ENCODE measurements around the gene YY1AP1. TPM values are rescaled to one million over a fixed set of nuclear protein-coding genes. Genes with fewer than 3 reads are reported as not detected.

YY1AP1 gene
- polyA plus RNA-seq, 3 donors: 14.0 to 93.4 (median 24.3) TPM

DNA sequence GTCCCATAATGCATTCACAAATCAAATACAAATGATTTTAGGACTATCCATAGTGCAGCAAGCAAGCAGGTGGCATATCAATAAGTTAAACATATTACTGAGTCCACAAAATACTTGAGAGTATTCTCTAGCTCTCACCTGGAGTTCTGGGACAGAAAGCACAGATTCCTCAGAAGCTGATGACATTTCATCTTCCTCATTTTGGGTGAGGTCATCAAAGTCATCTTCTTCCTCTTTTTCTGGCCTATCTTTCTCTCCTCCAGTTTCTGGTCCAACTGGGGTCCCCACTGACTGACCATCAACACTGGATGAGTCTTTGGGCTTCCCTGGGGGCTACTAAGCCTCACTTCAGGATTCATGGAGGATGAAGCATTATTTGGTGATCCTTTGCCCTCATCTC, 38.9 kb downstream of the YY1AP1 start:
- Histone ChIP-seq H3K36me3 (replicated peaks in 1 of 2; ENCODE audit: control insufficient read depth in 1 of 2, insufficient read depth in 2 of 2, low read length in 2 of 2) (no peaks in the 10 kb centered on the region), H3K27ac (ENCODE audit: low read depth in 1 of 2, low read length in 2 of 2) (peak overlapping the region in 1 of 2 donors; percentile 81), H3K79me2 (ENCODE audit: insufficient read depth, low read length) (no peaks in the 10 kb centered on the region), H4K20me1 (ENCODE audit: insufficient read depth, low read length) (no peaks in the 10 kb centered on the region), H3K4me2 (replicated peaks; ENCODE audit: extremely low read depth, low read length, poor library complexity, severe bottlenecking) (no peak overlapping the region), H3K9ac (ENCODE audit: insufficient read depth, low read length, poor library complexity, severe bottlenecking) (no peak overlapping the region), H3K27me3 (ENCODE audit: control insufficient read depth in 2 of 2, insufficient read depth in 2 of 2, low read length in 2 of 2) (peaks cover 0 to 3% of the 10 kb centered on the region in 2 donors), H3K4me3 (replicated peaks in 1 of 3; ENCODE audit: low read depth in 2 of 3, low read length in 3 of 3) (peak overlapping the region in 1 of 3 experiments; percentile 44), H2AFZ (ENCODE audit: insufficient read depth, low read depth, low read length, poor library complexity, severe bottlenecking) (no peak overlapping the region), H3K4me1 (ENCODE audit: control insufficient read depth in 1 of 2, insufficient read depth in 2 of 2, low read length in 2 of 2) (peaks cover 41 to 47% of the 10 kb centered on the region in 2 donors), H3K9me3 (replicated peaks in 1 of 2; ENCODE audit: control insufficient read depth in 1 of 2, insufficient read depth in 1 of 2, low read length in 2 of 2) (peaks cover 16 to 18% of the 10 kb centered on the region in 2 donors)
- Mint-ChIP-seq H3K36me3 (no peaks in the 10 kb centered on the region), H3K4me1 (peaks cover 39% of the 10 kb centered on the region), H3K4me3 (no peak overlapping the region), H3K9me3 (peaks cover 8 to 24% (median 19%) of the 10 kb centered on the region in 7 donors), H3K27me3 (ENCODE audit: low read depth in 3 of 3) (peaks cover 6 to 7% (median 6%) of the 10 kb centered on the region in 3 donors), H3K27ac (peak overlapping the region; percentile 22 to 93 (median 87))
- TF ChIP-seq, protein P1, sequence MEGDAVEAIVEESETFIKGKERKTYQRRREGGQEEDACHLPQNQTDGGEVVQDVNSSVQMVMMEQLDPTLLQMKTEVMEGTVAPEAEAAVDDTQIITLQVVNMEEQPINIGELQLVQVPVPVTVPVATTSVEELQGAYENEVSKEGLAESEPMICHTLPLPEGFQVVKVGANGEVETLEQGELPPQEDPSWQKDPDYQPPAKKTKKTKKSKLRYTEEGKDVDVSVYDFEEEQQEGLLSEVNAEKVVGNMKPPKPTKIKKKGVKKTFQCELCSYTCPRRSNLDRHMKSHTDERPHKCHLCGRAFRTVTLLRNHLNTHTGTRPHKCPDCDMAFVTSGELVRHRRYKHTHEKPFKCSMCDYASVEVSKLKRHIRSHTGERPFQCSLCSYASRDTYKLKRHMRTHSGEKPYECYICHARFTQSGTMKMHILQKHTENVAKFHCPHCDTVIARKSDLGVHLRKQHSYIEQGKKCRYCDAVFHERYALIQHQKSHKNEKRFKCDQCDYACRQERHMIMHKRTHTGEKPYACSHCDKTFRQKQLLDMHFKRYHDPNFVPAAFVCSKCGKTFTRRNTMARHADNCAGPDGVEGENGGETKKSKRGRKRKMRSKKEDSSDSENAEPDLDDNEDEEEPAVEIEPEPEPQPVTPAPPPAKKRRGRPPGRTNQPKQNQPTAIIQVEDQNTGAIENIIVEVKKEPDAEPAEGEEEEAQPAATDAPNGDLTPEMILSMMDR (IDR thresholded peaks at IDR 0.05): no peak
- intact Hi-C loops (cut with micrococcal nuclease): no loop called here
- peak; percentile 51 to 87 (median 76) for DNase-seq

- Mint-ChIP-seq H3K36me3 (no peaks in the 10 kb centered on the region), H3K4me3 (peak overlapping the region in 1 of 2 donors; percentile 39), H3K27ac (peak overlapping the region; percentile 58 to 93 (median 83)), H3K9me3 (peaks cover 9 to 31% (median 24%) of the 10 kb centered on the region in 7 donors), H3K4me1 (peaks cover 39% of the 10 kb centered on the region), H3K27me3 (ENCODE audit: low read depth in 3 of 3) (peaks cover 5 to 7% (median 6%) of the 10 kb centered on the region in 3 donors)
- Histone ChIP-seq H3K9me3 (replicated peaks in 1 of 2; ENCODE audit: control insufficient read depth in 1 of 2, insufficient read depth in 1 of 2, low read length in 2 of 2) (peaks cover 20 to 21% of the 10 kb centered on the region in 2 donors), H3K4me1 (ENCODE audit: control insufficient read depth in 1 of 2, insufficient read depth in 2 of 2, low read length in 2 of 2) (peaks cover 41 to 47% of the 10 kb centered on the region in 2 donors), H3K27ac (ENCODE audit: low read depth in 1 of 2, low read length in 2 of 2) (peak overlapping the region; percentile 48 to 64), H4K20me1 (ENCODE audit: insufficient read depth, low read length) (no peaks in the 10 kb centered on the region), H3K9ac (ENCODE audit: insufficient read depth, low read length, poor library complexity, severe bottlenecking) (no peak overlapping the region), H3K36me3 (replicated peaks in 1 of 2; ENCODE audit: control insufficient read depth in 1 of 2, insufficient read depth in 2 of 2, low read length in 2 of 2) (no peaks in the 10 kb centered on the region), H2AFZ (ENCODE audit: insufficient read depth, low read depth, low read length, poor library complexity, severe bottlenecking) (no peak overlapping the region), H3K4me3 (replicated peaks in 1 of 3; ENCODE audit: low read depth in 2 of 3, low read length in 3 of 3) (peak overlapping the region in 1 of 3 experiments; percentile 34), H3K79me2 (ENCODE audit: insufficient read depth, low read length) (no peaks in the 10 kb centered on the region), H3K4me2 (replicated peaks; ENCODE audit: extremely low read depth, low read length, poor library complexity, severe bottlenecking) (peak overlapping the region; percentile 30), H3K27me3 (ENCODE audit: control insufficient read depth in 2 of 2, insufficient read depth in 2 of 2, low read length in 2 of 2) (no peaks in the 10 kb centered on the region)
- peak; percentile 57 to 99 (median 89) for DNase-seq
- TF ChIP-seq, protein P1 (IDR thresholded peaks at IDR 0.05): no peak
- WGBS (ENCODE audit: insufficient coverage): 0% methylated on average over 3 of the region's 11 CpGs
- intact Hi-C loops (cut with micrococcal nuclease): no loop called here
Measured at GRCh38 chr1:155648207-155649147, 40.1 kb downstream of the YY1AP1 start.

All from CD14-positive monocyte (primary cell).